ENCODE results near the gene ZBTB4.
A peak's percentile ranks its signal among the peaks of the same experiment; 100 is the strongest.

ZBTB4 gene

DNA sequence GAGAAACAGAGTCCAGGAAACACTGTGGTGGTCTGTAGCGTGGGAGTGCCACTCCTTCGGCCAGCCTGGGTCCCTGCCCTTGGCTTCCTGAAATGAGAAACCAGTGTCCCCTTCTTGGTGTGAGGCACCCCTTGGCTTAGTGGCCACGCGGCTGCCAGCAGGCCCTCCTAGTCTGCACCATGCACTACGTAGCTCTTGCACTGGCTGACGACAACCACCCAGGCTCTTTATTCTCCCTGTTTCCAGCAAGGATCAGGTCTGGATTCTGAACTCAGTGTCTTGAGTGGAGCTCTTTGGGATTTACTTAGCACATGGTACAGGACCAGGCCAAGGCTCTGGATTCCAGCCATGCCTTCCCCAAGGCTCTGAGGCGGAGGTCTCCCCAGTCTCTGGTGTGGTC, 51.9 kb downstream of the ZBTB4 start:
- no peaks in the 10 kb centered on the region for H3K4me1 Mint-ChIP-seq
- no peak overlapping the region for H3K4me3 Mint-ChIP-seq
- H3K36me3 Mint-ChIP-seq (ENCODE audit: insufficient read depth): peaks cover 4% of the 10 kb centered on the region
- no peak for DNase-seq (ENCODE audit: low spot score in 2 of 2)
- no peaks in the 10 kb centered on the region for H3K27me3 Mint-ChIP-seq
- no peak overlapping the region for H3K27ac Mint-ChIP-seq (ENCODE audit: low read depth)
- no peak for ATAC-seq (replicated peaks; ENCODE audit: extremely low read depth, poor library complexity, severe bottlenecking)
- H3K9me3 Mint-ChIP-seq: no peaks in the 10 kb centered on the region

DNA sequence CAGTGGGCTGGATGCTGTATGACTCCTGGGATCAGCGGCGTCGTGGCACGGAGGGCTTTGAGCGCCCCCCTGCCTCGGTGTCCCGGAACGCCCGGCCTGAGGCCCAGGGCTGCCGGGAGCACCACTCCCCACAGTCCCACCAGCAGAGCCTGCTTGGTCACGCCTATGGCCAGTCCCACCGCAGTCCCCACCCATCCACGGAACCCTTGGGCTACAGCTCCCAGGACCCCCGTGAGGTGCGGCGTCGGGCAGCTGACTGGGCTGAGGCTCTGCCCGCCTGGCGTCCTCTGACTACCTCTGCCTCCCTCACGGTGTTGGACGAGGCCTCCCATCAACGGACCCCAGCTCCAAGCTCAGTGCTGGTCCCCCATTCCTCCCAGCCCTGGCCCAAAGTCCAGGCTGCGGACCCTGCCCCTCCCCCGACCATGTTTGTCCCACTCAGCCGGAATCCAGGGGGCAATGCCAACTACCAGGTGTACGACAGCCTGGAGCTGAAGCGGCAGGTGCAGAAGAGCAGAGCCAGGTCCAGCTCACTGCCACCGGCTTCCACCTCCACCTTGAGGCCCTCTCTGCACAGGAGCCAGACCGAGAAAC, 52.4 kb downstream of the ZBTB4 start:
- H3K4me1 Mint-ChIP-seq: no peaks in the 10 kb centered on the region
- ATAC-seq (replicated peaks; ENCODE audit: extremely low read depth, poor library complexity, severe bottlenecking) (no peak), DNase-seq (ENCODE audit: low spot score in 2 of 2) (no peak)
- H3K9me3 Mint-ChIP-seq: no peaks in the 10 kb centered on the region
- H3K4me3 Mint-ChIP-seq: no peak overlapping the region
- no peaks in the 10 kb centered on the region for H3K27me3 Mint-ChIP-seq
- peaks cover 4% of the 10 kb centered on the region for H3K36me3 Mint-ChIP-seq (ENCODE audit: insufficient read depth)
- no peak overlapping the region for H3K27ac Mint-ChIP-seq (ENCODE audit: low read depth)

DNA sequence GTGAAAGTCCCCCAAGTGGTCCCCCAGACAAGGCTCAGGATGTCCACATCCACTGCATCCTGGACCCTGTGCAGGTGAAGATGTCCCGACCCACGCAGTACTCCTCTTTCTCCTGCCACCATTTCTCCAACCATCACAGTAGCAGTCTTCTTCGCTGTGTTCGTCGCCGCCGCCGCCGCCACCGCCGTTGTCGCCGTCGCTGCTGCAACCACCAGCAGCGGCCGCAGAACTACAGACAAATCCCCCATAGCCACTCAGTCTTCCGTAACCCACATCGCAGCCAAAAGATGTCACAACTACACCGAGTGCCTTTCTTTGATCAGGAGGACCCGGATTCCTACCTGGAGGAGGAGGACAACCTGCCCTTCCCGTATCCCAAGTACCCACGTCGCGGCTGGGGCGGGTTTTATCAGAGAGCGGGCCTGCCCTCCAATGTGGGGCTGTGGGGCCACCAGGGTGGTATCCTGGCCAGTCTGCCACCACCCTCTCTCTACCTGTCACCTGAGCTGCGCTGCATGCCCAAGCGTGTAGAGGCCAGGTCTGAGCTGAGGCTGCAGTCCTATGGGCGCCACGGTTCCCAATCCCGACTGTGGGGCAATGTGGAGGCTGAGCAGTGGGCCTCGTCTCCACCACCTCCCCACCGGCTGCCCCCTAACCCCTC, 53.1 kb downstream of the ZBTB4 start:
- Mint-ChIP-seq H3K36me3 (ENCODE audit: insufficient read depth) (peaks cover 4% of the 10 kb centered on the region), H3K4me3 (no peak overlapping the region), H3K27ac (ENCODE audit: low read depth) (no peak overlapping the region), H3K4me1 (no peaks in the 10 kb centered on the region), H3K27me3 (no peaks in the 10 kb centered on the region), H3K9me3 (no peaks in the 10 kb centered on the region)
- ATAC-seq (replicated peaks; ENCODE audit: extremely low read depth, poor library complexity, severe bottlenecking) (no peak), DNase-seq (ENCODE audit: low spot score in 2 of 2) (no peak)

DNA sequence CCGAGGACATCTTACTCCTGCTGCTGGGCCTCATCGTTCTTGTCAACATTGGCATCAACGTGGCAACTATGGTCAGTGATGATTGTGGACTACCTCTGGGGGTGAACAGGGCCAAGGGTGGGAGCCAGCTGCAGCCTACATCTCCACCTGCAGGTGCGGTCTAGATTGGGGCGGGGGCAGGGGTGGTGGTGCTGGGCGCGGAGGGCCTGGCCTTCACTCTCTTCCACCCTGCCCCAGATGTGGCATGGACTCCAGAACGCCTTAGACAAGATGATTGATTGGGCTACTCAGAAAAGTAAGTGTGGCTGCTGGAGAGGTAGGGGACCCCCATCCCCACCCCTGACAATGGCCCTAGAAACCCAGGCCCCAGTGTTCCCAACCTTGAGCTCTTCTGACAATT, 53.7 kb downstream of the ZBTB4 start:
- Mint-ChIP-seq H3K4me3 (no peak overlapping the region), H3K4me1 (no peaks in the 10 kb centered on the region), H3K9me3 (no peaks in the 10 kb centered on the region), H3K27ac (ENCODE audit: low read depth) (no peak overlapping the region), H3K36me3 (ENCODE audit: insufficient read depth) (peaks cover 4% of the 10 kb centered on the region), H3K27me3 (no peaks in the 10 kb centered on the region)
- DNase-seq (ENCODE audit: low spot score in 2 of 2) (no peak), ATAC-seq (replicated peaks; ENCODE audit: extremely low read depth, poor library complexity, severe bottlenecking) (no peak)

DNA sequence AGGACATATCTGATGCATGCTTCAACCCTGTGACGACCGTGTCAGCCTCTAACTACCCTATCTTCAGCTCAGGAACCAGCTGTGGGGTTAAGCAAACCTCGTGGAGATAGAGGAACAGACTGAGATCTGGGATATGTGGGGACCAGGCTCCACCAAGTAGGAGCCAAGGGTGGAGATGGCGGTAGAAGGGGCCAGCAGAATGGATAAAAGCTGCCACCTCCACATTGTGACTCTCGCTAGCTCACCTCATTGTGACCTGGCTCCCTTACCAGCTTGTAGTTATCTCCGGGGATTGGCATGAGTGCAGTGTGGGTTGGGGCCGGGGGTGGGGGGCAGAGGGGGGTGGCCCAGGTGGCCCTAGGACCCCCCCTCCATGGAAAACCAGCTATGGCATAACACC, 54.1 kb downstream of the ZBTB4 start, which contains the start of gene SPEM2:
TSS of gene SPEM2 (plus strand) at position 301 of the 400 bp plus-strand sequence. CDS start at position 374, 73 bp downstream.
- H3K27ac Mint-ChIP-seq (ENCODE audit: low read depth): peak within 1 kb of the TSS; percentile 8
- no peaks in the 10 kb centered on the region for H3K27me3 Mint-ChIP-seq
- DNase-seq (ENCODE audit: low spot score in 2 of 2) (no peak), ATAC-seq (replicated peaks; ENCODE audit: extremely low read depth, poor library complexity, severe bottlenecking) (no peak)
- no peaks in the 10 kb centered on the region for H3K4me1 Mint-ChIP-seq
- no peak within 1 kb of the TSS for H3K4me3 Mint-ChIP-seq
- peaks cover 4% of the 10 kb centered on the region for H3K36me3 Mint-ChIP-seq (ENCODE audit: insufficient read depth)
- no peaks in the 10 kb centered on the region for H3K9me3 Mint-ChIP-seq

DNA sequence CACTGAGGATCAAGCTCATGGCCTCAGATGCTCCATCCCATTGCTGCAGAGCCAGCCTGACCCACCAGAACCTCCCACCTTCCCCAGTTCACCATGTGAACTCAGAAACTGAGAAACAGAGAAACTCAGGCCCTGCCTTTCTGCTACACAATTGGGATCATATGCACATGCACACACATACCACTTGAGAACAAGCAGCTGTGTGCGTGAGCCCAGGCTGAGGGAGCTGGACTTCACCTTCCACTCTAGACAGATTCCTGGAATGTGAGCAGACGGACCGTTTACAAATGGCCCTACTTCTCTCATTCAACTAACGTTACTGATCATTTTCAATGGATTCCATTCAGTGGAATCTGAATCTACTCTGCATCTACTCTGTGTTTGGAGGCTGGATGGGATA, 55.8 kb downstream of the ZBTB4 start:
- ATAC-seq (replicated peaks; ENCODE audit: extremely low read depth, poor library complexity, severe bottlenecking) (no peak), DNase-seq (ENCODE audit: low spot score in 2 of 2) (no peak)
- Mint-ChIP-seq H3K4me3 (no peak overlapping the region), H3K36me3 (ENCODE audit: insufficient read depth) (peaks cover 2% of the 10 kb centered on the region), H3K27me3 (peaks cover 9% of the 10 kb centered on the region), H3K9me3 (no peaks in the 10 kb centered on the region), H3K4me1 (no peaks in the 10 kb centered on the region), H3K27ac (ENCODE audit: low read depth) (no peak overlapping the region)

DNA sequence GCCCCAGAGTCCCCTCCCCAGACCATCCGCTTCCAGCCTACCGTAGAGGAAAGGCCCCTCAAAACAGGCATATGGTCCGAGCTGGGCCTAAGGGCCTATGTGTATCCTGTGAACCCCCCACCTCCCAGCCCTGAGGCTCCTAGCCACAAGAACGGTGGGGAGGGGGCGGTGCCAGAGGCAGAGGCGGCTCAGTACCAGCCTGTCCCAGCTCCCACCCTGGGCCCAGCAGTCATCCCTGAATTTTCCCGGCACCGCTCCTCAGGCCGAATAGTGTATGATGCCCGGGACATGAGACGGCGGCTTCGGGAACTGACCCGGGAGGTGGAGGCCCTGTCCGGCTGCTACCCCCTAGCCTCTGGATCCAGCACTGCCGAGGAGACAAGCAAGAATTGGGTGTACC, 58.2 kb downstream of the ZBTB4 start:
- Mint-ChIP-seq H3K27me3 (peaks cover 11% of the 10 kb centered on the region), H3K27ac (ENCODE audit: low read depth) (no peak overlapping the region), H3K9me3 (no peaks in the 10 kb centered on the region), H3K36me3 (ENCODE audit: insufficient read depth) (peaks cover 2% of the 10 kb centered on the region), H3K4me1 (no peaks in the 10 kb centered on the region), H3K4me3 (no peak overlapping the region)
- ATAC-seq (replicated peaks; ENCODE audit: extremely low read depth, poor library complexity, severe bottlenecking) (no peak), DNase-seq (ENCODE audit: low spot score in 2 of 2) (no peak)

DNA sequence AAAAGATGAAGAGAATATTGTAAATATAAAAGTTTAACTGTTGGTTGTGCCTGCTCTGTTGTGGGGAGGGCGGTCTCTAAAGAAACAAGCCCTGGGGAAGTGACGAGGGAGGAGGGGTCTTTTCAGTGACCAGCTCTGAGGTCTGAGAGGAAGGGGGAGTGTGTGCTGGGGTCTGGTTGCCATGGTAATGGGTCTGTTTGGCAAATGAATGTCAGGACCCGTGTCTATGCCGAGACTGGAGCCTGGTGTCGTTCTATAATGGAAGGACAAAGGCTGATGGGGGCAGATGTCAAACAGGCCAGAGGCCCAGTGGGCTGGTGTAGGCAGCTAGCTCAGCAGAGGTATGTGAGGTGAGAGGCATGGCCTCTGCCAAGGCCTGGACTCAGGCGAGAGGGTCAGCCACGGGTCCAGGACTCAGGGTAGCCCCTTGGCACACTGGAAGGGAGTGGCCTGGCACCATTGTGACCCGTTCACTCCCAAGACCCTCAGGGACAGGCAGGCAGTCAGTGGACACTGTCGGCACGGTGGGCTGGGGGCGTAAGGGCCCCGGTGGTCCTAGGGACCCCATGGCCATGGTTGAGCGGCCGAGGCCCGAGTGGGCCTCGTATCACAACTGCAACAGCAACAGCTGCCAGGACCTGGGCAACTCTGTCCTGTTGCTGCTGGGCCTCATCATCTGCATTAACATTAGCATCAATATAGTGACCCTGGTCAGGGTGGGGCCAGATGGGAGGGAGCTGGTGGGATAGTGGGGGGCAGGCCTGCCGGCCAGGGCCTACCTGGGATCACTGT, 59.4 kb downstream of the ZBTB4 start, which contains the start of gene SPEM1:
TSS of gene SPEM1 (plus strand) at position 506 of the 792 bp plus-strand sequence. CDS start at position 567, 61 bp downstream.
- no peak for ATAC-seq (replicated peaks; ENCODE audit: extremely low read depth, poor library complexity, severe bottlenecking)
- H3K4me3 Mint-ChIP-seq: no peak within 1 kb of the TSS
- H3K9me3 Mint-ChIP-seq: no peaks in the 10 kb centered on the region
- no peak for DNase-seq (ENCODE audit: low spot score in 2 of 2)
- H3K27me3 Mint-ChIP-seq: peaks cover 11% of the 10 kb centered on the region
- H3K4me1 Mint-ChIP-seq: no peaks in the 10 kb centered on the region
- H3K36me3 Mint-ChIP-seq (ENCODE audit: insufficient read depth): no peaks in the 10 kb centered on the region
- no peak within 1 kb of the TSS for H3K27ac Mint-ChIP-seq (ENCODE audit: low read depth)

DNA sequence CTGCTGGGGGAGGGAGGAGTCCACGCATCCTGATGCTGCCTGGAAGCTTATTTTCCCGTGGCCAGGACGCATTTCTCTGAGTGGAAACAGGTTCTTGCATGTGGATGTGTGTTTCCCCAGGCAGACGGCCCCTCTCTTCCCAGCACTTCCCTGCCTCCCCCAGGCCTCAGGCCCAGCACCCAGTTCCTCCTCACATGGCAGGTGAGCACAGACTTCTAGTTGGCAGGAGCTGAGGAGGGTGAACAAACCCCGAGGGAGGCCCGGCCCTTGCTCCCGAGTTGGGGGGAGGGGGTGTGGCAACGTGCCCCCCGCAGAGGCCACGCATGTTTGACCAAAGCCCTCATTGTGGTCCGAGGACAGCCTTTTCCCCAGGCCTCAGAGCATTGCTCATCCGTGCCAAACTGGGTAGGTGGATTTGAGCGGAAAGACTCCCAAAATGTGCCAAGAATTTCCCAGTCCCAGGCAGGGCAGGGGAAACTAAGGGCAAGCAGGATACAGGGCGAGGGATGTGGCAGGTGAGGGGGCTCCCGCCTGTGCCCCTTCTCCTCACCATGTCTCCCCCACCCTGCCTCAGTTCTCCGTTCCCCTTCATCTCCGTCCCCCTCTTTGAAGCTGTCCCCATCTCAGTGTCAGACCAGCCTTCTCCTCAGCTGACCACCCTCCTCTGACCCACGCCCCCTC, 60.8 kb downstream of the ZBTB4 start:
- Mint-ChIP-seq H3K36me3 (ENCODE audit: insufficient read depth) (no peaks in the 10 kb centered on the region), H3K4me1 (no peaks in the 10 kb centered on the region), H3K4me3 (no peak overlapping the region), H3K27me3 (peaks cover 11% of the 10 kb centered on the region), H3K27ac (ENCODE audit: low read depth) (no peak overlapping the region), H3K9me3 (no peaks in the 10 kb centered on the region)
- no peak for ATAC-seq (replicated peaks; ENCODE audit: extremely low read depth, poor library complexity, severe bottlenecking)
- no peak for DNase-seq (ENCODE audit: low spot score in 2 of 2)

DNA sequence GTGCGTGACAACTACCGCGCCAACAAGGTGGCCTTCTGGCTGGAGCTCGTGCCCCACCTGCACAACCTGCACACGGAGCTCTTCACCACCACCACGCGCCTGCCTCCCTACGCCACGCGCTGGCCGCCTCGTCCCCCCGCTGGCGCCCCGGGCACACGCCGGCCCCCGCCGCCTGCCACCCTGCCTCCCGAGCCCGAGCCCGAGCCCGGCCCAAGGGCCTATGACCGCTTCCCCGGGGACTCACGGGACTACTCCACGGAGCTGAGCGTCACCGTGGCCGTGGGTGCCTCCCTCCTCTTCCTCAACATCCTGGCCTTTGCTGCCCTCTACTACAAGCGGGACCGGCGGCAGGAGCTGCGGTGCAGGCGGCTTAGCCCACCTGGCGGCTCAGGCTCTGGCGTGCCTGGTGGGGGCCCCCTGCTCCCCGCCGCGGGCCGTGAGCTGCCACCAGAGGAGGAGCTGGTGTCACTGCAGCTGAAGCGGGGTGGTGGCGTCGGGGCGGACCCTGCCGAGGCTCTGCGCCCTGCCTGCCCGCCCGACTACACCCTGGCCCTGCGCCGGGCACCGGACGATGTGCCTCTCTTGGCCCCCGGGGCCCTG, 62.3 kb downstream of the ZBTB4 start:
- peaks cover 11% of the 10 kb centered on the region for H3K27me3 Mint-ChIP-seq
- no peak for ATAC-seq (replicated peaks; ENCODE audit: extremely low read depth, poor library complexity, severe bottlenecking)
- no peaks in the 10 kb centered on the region for H3K9me3 Mint-ChIP-seq
- no peak for DNase-seq (ENCODE audit: low spot score in 2 of 2)
- peaks cover 2% of the 10 kb centered on the region for H3K36me3 Mint-ChIP-seq (ENCODE audit: insufficient read depth)
- H3K4me3 Mint-ChIP-seq: no peak overlapping the region
- H3K27ac Mint-ChIP-seq (ENCODE audit: low read depth): no peak overlapping the region
- no peaks in the 10 kb centered on the region for H3K4me1 Mint-ChIP-seq

DNA sequence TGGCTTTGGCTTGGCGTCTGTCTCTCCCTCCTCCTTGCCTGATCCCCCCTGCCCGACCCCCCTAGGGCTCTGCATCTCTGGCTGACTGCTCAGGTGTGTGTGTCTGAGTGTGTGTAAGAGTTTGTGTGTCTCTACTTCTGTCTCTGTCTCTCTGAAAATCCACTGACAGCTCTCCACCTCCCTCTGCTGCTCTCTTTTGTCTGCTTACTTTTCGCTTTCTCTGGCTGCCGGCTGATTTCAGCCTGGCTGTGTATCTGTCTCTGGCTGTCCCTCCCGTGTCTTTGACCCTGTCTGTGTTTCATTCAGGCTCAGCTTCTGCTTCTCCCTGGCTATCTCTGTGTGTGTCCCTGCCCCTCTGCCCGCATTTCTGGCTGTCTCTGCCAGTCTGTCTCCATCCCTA, 63.1 kb downstream of the ZBTB4 start:
- Mint-ChIP-seq H3K36me3 (ENCODE audit: insufficient read depth) (peaks cover 2% of the 10 kb centered on the region), H3K27me3 (peaks cover 11% of the 10 kb centered on the region), H3K4me3 (no peak overlapping the region), H3K27ac (ENCODE audit: low read depth) (no peak overlapping the region), H3K4me1 (no peaks in the 10 kb centered on the region), H3K9me3 (no peaks in the 10 kb centered on the region)
- DNase-seq (ENCODE audit: low spot score in 2 of 2) (no peak), ATAC-seq (replicated peaks; ENCODE audit: extremely low read depth, poor library complexity, severe bottlenecking) (no peak)

DNA sequence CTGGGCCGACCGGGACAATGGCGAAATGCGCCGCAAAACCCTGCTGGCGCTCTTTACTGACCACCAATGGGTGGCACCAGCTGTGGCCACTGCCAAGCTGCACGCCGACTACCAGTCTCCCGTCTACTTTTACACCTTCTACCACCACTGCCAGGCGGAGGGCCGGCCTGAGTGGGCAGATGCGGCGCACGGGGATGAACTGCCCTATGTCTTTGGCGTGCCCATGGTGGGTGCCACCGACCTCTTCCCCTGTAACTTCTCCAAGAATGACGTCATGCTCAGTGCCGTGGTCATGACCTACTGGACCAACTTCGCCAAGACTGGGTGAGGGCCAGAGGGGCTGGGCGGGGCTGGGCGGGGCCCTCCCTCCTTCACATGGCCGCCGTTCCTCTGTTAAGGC, 63.6 kb downstream of the ZBTB4 start:
- Mint-ChIP-seq H3K4me1 (no peaks in the 10 kb centered on the region), H3K36me3 (ENCODE audit: insufficient read depth) (peaks cover 2% of the 10 kb centered on the region), H3K9me3 (no peaks in the 10 kb centered on the region), H3K27me3 (peaks cover 11% of the 10 kb centered on the region), H3K4me3 (no peak overlapping the region), H3K27ac (ENCODE audit: low read depth) (no peak overlapping the region)
- ATAC-seq (replicated peaks; ENCODE audit: extremely low read depth, poor library complexity, severe bottlenecking) (no peak), DNase-seq (ENCODE audit: low spot score in 2 of 2) (no peak)

Measured in central memory CD8-positive, alpha-beta T cell (primary cell).